GM12892 (cell line): Measurements from ENCODE around the gene SNAP47.

ENCODE experiments used
- POLR2AphosphoS5 ChIP-seq: IDR thresholded peaks from 2 replicates; pipeline ENCODE4 v1.6.1; 2011; ENCODE audit warnings: low read depth, low read length, control low read depth
- TAF1 ChIP-seq: IDR thresholded peaks from 2 replicates; pipeline ENCODE4 v1.6.1; 2011; ENCODE audit warnings: low read depth, mild to moderate bottlenecking, control low read depth, low read length, borderline replicate concordance

DNA sequence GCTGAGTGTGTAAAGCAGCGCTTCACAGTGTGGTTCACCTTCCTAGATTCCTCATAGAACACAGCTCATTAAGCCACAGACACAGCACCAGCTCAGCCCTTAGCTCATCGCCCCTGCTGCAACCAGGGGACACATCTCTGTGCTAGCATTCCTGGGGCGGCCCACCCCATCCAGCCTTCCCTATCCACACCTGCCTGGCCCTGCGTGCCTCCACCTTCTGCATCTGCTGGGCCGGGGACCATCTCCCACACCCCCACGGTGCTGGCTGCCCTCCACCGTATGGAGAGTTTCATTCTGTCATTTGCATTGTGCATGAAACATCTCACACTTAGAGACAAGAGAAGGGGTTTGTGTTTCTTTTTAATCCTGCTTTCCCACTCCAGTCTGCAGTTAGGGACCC, 44.5 kb downstream of the SNAP47 start:
- TF ChIP-seq POLR2AphosphoS5 (no peak), TAF1 (no peak)
